NT2/D1 (cell line): ENCODE measurements around the gene FAM193A.
A peak's percentile ranks its signal among the peaks of the same experiment; 100 is the strongest.
"Not testable (repeated sequence)": the region's sequence is repeated elsewhere in the genome, so short reads cannot be mapped to it uniquely, and the experiment has no call there.

Source experiments
- DNase-seq: peaks from one replicate; pipeline ENCODE4 v3.0.0-alpha.2; 2011; ENCODE audit warnings: low read depth, low spot score
- H3K27me3 ChIP-seq: 2 replicates; pipeline ENCODE4 v1.6.0; 2011; ENCODE audit warnings: mild to moderate bottlenecking; ENCODE audit not compliant: insufficient read length, insufficient read depth
- H3K36me3 ChIP-seq: 2 replicates; pipeline ENCODE4 v1.6.1; 2011; ENCODE audit warnings: mild to moderate bottlenecking, low read length, mixed read lengths; ENCODE audit not compliant: insufficient read depth, insufficient read length
- H3K4me1 ChIP-seq: 2 replicates; pipeline ENCODE4 v1.5.1; 2011; ENCODE audit not compliant: insufficient read depth, insufficient read length
- H3K4me3 ChIP-seq: 2 replicates; pipeline ENCODE4 v1.5.1; 2011; ENCODE audit warnings: low read depth; ENCODE audit not compliant: insufficient read length
- H3K9ac ChIP-seq: 2 replicates; pipeline ENCODE4 v1.6.0; 2011; ENCODE audit warnings: low read depth; ENCODE audit not compliant: insufficient read length
- H3K9me3 ChIP-seq: 2 replicates; pipeline ENCODE4 v1.5.1; 2011; ENCODE audit warnings: mild to moderate bottlenecking, low read length; ENCODE audit not compliant: insufficient read depth
- SUZ12 ChIP-seq: IDR thresholded peaks from 2 replicates; pipeline ENCODE4 v1.6.1; 2011; ENCODE audit not compliant: insufficient read length, insufficient read depth; ENCODE audit errors: extremely low read depth
- YY1 ChIP-seq: IDR thresholded peaks from 2 replicates; pipeline ENCODE4 v1.6.1; 2011; ENCODE audit not compliant: insufficient read length, insufficient read depth
- ZNF274 ChIP-seq: IDR thresholded peaks from 2 replicates; pipeline ENCODE4 v1.6.1; 2011; ENCODE audit warnings: mild to moderate bottlenecking, low read depth, low read length

Gene FAM193A

GRCh38 chr4:2755821-2756690, 219.6 kb downstream of the FAM193A start, which contains the start of gene TNIP2:
Gene TNIP2 (minus strand): TSS chr4:2756336. CDS start chr4:2756289, 47 bp downstream.
- TF ChIP-seq ZNF274 (no peak), YY1 (no peak)
- Histone ChIP-seq H3K36me3 (peaks cover 12% of the 10 kb centered on the region), H3K4me3 (peak within 1 kb of the TSS; percentile 84), H3K4me1 (peaks cover 5% of the 10 kb centered on the region), H3K9me3 (no peaks in the 10 kb centered on the region), H3K9ac (peak within 1 kb of the TSS; percentile 91), H3K27me3 (no peaks in the 10 kb centered on the region)
- peak; percentile 39 for DNase-seq

- Histone ChIP-seq H3K4me1 (peaks cover 6% of the 10 kb centered on the region), H3K4me3 (peak overlapping the region; percentile 17), H3K36me3 (peaks cover 12% of the 10 kb centered on the region), H3K27me3 (no peaks in the 10 kb centered on the region), H3K9me3 (no peaks in the 10 kb centered on the region), H3K9ac (peak overlapping the region; percentile 67)
- no peak for DNase-seq
- no peak for TF ChIP-seq YY1
- TF ChIP-seq SUZ12, result no peak
- no peak for TF ChIP-seq ZNF274
Measured at GRCh38 chr4:2756691-2757350, 220.4 kb downstream of the FAM193A start.

GRCh38 chr4:2757426-2757825, 221.0 kb downstream of the FAM193A start:
- H3K9me3 ChIP-seq, result peaks cover 4% of the 10 kb centered on the region; the same call in 1 of the 2 replicates
- no peak overlapping the region for H3K4me3 ChIP-seq
- peaks cover 7% of the 10 kb centered on the region for H3K36me3 ChIP-seq
- DNase-seq, result no peak
- TF ChIP-seq SUZ12 (no peak), ZNF274 (no peak), YY1 (no peak)
- H3K27me3 ChIP-seq, result no peaks in the 10 kb centered on the region
- no peak overlapping the region for H3K9ac ChIP-seq
- peaks cover 6% of the 10 kb centered on the region for H3K4me1 ChIP-seq

GRCh38 chr4:2761035-2761923, 224.8 kb downstream of the FAM193A start:
- H3K4me1 ChIP-seq, result peaks cover 6% of the 10 kb centered on the region
- TF ChIP-seq SUZ12 (no peak), ZNF274 (no peak), YY1 (no peak)
- no peak overlapping the region for H3K4me3 ChIP-seq
- DNase-seq, result no peak
- no peaks in the 10 kb centered on the region for H3K27me3 ChIP-seq
- no peak overlapping the region for H3K9ac ChIP-seq
- H3K36me3 ChIP-seq, result no peaks in the 10 kb centered on the region
- peaks cover 12% of the 10 kb centered on the region; the same call in 1 of the 2 replicates for H3K9me3 ChIP-seq

GRCh38 chr4:2762048-2762447, 225.6 kb downstream of the FAM193A start:
- H3K4me3 ChIP-seq, result no peak overlapping the region

GRCh38 chr4:2762486-2763370, 226.3 kb downstream of the FAM193A start:
- H3K4me3 ChIP-seq, H3K27me3 ChIP-seq, H3K4me1 ChIP-seq, DNase-seq, H3K36me3 ChIP-seq, H3K9ac ChIP-seq: not testable (repeated sequence)
- H3K9me3 ChIP-seq, result peaks cover 12% of the 10 kb centered on the region; the same call in 1 of the 2 replicates

More at GRCh38 chr4:2762048-2762447, 225.6 kb downstream of the FAM193A start:
- Histone ChIP-seq H3K36me3 (no peaks in the 10 kb centered on the region), H3K9me3 (peaks cover 12% of the 10 kb centered on the region; the same call in 1 of the 2 replicates), H3K27me3 (no peaks in the 10 kb centered on the region), H3K9ac (no peak overlapping the region), H3K4me1 (peaks cover 6% of the 10 kb centered on the region)
- no peak for TF ChIP-seq SUZ12
- TF ChIP-seq YY1, result no peak
- no peak for TF ChIP-seq ZNF274
- DNase-seq, result no peak
